Measurements from ENCODE around the gene GREB1L. TPM values are rescaled to one million over a fixed set of nuclear protein-coding genes. Genes with fewer than 3 reads are reported as not detected.
A peak's percentile ranks its signal among the peaks of the same experiment; 100 is the strongest.

Gene GREB1L
- total and polyA plus RNA-seq, 9 of the 15 experiments (the other 6 are each of a cell fraction or from before 2014, with no cell fraction given), result 0.03 TPM; not detected in 8

GRCh38 chr18:21486905-21487437 is 244.9 kb downstream of the GREB1L start:
- no peaks in the 10 kb centered on the region for H3K36me3 ChIP-seq (ENCODE audit: control insufficient read depth, insufficient read depth, low read length)
- H3K9ac ChIP-seq (ENCODE audit: insufficient read depth in 1 of 2, low read depth in 2 of 2, low read length in 2 of 2), result no peak overlapping the region
- H3K9me3 ChIP-seq (replicated peaks; ENCODE audit: control insufficient read depth, insufficient read depth, low read depth, low read length), result no peaks in the 10 kb centered on the region
- H3K79me2 ChIP-seq (ENCODE audit: control insufficient read depth, insufficient read depth, low read length), result no peaks in the 10 kb centered on the region
- no TSS peak for BruUV-seq (replicated peaks)
- no peaks in the 10 kb centered on the region for H3K9me1 ChIP-seq (ENCODE audit: control insufficient read depth, insufficient read depth, low read length)
- DNase-seq (ENCODE audit: extremely low read depth in 1 of 4, low spot score in 3 of 4), result no peak
- no peak for TF ChIP-seq HNRNPH1 (optimal IDR thresholded peaks at IDR 0.05; ENCODE audit: low read depth, low read length)
- no peak for TF ChIP-seq RBM34 (IDR thresholded peaks at IDR 0.05; ENCODE audit: borderline replicate concordance, insufficient read depth, low read length)
- no peak for TF ChIP-seq RBM14 (IDR thresholded peaks at IDR 0.05; ENCODE audit: borderline replicate concordance, insufficient read depth, low read depth, low read length)
- no peak for TF ChIP-seq FOXK2 (conservative IDR thresholded peaks at IDR 0.05 in 1 of 2, IDR thresholded peaks at IDR 0.05 in 1 of 2; ENCODE audit: low read depth in 2 of 2)
- no peak for TF ChIP-seq RNF2 (IDR thresholded peaks at IDR 0.05)
- TF ChIP-seq ZNF316 (IDR thresholded peaks at IDR 0.05), result peak; percentile 54; the same call in 1 of the 2 replicates
- TF ChIP-seq MNT (conservative IDR thresholded peaks at IDR 0.05), result no peak
- ChIA-PET CTCF (ENCODE audit: low intra/inter-chr PET ratio) (no interaction called here), POLR2A (interaction anchor here (1.5 kb wide), 1 partner anchor 9 kb away, joined by 4 read pairs; no protein-coding TSS in a partner anchor)
- no peak for FAIRE-seq
- H3K27me3 ChIP-seq (ENCODE audit: control insufficient read depth in 2 of 2, insufficient read depth in 2 of 2, low read length in 2 of 2), result no peaks in the 10 kb centered on the region; a peak in 1 of 5 replicates
- H3K4me2 ChIP-seq (ENCODE audit: insufficient read depth, low read length), result no peak overlapping the region
- H2AFZ ChIP-seq (ENCODE audit: low read depth, low read length), result no peak overlapping the region
- no peak for ATAC-seq
- no peak overlapping the region for H3K4me3 ChIP-seq
- 5% methylated on average over 3 of the region's 3 CpGs for WGBS (ENCODE audit: insufficient coverage, low coverage, missing lambda C conversion rate)
- no peak overlapping the region for H3K27ac ChIP-seq (ENCODE audit: extremely low read depth, low read depth, low read length)
- intact Hi-C loops (cut with micrococcal nuclease), result loop anchor here (5.0 kb wide), 2 partner anchors 410 to 470 kb away; no protein-coding TSS in a partner anchor
- in situ Hi-C loops (cut with MboI), result no loop called here
- H3K4me1 ChIP-seq (replicated peaks in 1 of 2; ENCODE audit: control insufficient read depth in 2 of 2, insufficient read depth in 2 of 2, low read length in 2 of 2), result peaks cover 5% of the 10 kb centered on the region in 2 experiments; a peak in 1 of 5 replicates
- no peaks in the 10 kb centered on the region for H4K20me1 ChIP-seq (replicated peaks; ENCODE audit: control insufficient read depth, insufficient read depth, low read length)
